COLO668 (cell line): Measurements from ENCODE around the gene MPZL2.

Source experiments
- DNase-seq: peaks from one replicate; lab custom pipeline; 2025; ENCODE audit not compliant: unreplicated experiment; lab: John Stamatoyannopoulos, UW

Gene MPZL2

DNA sequence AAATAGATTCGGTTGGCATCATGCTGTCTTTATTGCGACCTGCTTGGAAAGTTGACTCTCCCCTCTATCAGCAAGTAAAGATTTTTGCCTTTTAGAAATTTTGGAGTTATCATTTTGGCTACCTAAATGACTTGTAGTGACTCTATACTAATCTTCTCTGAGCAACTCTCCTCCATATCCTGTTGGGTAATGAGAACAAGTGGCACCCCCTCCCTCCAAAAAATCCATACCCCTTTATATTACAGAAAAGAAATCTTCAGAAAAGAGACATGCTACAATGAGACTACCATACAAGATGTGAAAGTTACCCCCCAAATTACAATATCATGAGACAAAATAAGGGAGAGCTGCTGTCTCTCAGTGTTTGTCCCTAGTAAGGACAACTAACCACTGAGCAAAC lies 40.5 kb downstream of the MPZL2 start:
- DNase-seq, result no peak

DNA sequence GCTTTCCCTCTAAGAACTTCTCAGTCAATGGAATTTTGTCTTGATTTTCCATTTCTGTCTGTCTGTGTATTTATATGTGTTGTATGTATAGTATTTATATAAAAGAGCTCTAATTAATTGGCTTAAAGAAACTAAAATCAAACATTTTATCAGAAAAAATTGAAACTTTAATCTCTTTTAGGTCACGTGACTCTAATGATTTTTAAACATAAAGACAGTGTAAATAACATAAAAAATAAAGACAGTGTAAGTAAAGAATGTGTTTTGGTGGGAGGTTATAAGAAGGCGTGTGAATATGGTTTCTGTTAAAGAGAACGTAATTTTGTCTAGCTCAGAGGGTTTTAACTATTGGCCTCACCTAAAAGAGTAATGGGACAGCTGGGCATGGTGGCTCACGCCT lies 41.7 kb downstream of the MPZL2 start:
- no peak for DNase-seq

DNA sequence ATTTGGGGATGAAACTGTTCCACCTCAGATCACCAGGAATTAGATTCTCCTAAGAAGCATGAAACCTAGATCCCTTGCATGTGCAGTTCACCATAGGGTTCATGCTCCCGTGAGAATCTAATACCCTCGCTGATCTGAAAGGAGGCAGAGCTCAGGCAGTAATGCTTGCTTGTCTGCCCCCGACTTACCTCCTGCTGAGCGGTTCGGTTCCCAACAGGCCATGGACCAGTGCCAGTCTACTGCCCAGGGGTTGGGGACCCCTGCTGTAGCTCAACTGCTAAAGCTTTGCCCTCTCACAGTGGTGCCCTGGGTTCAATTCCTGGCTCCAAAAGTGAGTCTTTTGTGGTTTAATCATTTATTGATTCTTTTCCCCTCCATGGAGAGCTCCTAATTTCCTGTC lies 42.7 kb downstream of the MPZL2 start:
- DNase-seq, result no peak

DNA sequence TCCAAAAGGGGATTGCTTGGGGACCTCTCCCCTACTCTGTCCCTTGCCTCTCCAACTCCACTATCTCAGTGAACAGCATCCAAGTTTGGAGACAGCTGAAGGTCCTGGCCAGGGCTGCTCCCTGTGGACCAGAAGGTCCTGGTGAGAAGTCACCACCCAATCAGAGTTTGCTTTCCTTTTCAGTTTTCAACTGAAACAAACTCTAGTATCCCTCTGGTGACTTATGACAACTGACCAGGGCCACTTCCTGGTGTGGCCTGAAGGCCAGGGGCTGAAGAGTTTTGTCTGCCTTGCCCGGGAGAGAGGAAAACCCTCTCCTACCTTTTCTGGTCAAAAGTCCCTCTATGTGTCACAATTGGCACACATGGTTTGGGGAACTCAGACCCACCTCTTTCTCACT lies 44.4 kb downstream of the MPZL2 start:
- no peak for DNase-seq

DNA sequence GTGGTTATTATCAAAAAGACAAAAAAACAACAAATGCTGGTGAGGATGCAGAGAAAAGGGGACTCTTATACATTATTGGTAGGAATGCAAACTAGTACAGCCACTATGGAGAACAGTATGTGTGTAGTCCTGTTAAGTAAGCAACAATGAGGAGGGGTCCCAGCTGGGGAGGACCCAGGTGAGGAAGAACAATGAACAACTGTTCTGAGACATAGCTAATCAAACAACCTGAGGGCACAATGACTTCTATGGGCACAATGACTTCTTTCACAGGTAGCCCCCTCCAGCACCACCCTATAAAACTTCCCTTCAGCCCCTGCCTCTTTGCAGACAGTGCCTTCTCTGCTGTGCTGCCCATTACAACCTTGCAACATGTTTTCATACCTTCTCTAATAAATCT lies 44.9 kb downstream of the MPZL2 start:
- DNase-seq, result no peak

DNA sequence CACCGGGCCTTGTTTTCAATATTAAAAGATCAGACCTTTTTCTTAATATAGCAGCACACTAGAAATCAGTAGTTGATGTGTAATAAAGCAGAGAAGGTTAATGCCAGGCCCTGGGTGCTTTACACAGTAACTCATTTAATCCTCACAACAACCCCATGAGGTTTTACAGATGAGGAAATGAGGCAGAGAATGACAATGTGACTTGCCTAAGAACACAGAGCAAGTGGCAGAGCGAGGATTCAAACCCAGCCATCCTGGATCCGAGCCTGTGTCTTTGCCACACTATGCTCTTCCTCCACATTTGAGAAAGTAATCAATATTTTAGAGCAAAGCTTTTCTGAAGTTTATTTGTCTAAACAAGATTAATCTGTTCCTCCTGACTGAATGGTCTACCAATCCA lies 46.5 kb downstream of the MPZL2 start:
- DNase-seq, result no peak

DNA sequence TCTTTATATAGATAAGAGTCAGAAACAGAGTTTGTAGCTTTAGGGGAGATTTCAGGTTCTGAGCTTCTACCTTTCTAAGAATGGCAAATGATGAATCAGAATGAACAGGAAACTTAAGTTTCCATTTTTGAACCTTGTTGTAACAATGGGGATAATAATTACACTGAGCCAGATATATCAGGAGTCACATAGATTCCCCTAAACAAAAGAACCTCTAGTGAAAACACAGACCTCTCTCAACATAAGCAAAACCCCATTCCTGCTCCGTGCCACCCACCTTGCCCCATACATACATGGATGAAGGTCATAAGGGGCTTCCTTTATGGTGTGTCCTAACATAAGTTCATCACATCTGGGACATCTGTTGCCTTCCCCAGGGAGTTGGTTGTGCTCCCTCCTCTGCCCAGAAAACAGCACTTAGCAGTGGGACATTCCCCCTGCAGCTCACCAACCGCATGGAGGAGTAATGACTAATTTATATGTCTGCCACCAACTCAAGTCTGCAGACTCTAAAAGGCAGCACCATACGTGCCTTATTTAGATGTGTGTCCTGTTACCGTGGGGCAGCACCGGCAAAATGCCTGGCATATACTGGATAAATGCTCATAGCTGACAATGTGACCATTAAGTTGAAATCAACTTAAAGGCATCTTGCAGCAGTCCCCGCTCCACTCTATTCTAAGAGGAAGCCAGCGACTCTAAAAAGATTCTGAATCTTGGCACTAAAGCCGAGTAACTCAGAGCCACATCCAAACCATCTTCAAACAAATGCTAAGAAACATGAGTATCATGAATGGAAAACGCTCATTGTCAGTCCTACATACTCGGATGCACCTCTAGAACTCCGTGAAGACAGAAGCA lies 47.2 kb downstream of the MPZL2 start:
- no peak for DNase-seq

DNA sequence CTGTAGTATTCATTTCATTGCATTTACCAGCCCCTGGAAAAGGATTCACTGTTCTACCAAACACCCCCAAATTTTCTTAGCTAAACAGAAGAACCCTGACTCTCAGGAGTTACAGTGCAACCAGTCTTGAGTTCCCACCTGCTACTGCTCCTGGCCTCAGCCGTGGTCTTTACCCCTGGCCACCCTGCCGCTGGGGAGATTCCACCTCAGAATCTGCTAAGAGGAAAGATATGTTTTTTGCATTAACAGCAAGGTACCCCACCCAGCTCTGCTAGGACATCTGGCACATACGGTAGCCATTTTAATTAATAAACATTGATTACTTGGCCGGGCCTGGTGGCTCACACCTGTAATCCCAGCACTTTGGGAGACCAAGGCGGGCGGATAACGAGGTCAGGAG lies 48.3 kb downstream of the MPZL2 start:
- DNase-seq, result no peak

DNA sequence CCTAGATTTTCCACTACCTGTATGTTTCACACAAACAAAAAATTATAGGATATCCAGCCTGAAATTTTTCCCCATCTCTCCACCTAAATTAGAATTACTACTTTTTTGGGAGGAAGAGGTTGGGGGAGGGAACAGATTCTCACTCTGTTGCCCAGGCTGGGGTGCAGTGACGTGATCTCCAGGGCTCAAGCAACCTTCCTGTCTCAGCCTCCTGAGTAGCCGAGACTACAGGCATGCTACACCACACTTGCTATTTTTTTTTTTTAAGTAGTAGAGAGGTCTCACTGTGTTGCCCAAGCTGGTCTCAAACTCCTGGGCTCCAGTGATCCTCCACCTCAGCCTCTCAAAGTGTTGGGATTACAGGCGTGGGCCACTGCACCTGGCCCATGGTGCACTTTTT lies 48.8 kb downstream of the MPZL2 start:
- DNase-seq, result no peak

DNA sequence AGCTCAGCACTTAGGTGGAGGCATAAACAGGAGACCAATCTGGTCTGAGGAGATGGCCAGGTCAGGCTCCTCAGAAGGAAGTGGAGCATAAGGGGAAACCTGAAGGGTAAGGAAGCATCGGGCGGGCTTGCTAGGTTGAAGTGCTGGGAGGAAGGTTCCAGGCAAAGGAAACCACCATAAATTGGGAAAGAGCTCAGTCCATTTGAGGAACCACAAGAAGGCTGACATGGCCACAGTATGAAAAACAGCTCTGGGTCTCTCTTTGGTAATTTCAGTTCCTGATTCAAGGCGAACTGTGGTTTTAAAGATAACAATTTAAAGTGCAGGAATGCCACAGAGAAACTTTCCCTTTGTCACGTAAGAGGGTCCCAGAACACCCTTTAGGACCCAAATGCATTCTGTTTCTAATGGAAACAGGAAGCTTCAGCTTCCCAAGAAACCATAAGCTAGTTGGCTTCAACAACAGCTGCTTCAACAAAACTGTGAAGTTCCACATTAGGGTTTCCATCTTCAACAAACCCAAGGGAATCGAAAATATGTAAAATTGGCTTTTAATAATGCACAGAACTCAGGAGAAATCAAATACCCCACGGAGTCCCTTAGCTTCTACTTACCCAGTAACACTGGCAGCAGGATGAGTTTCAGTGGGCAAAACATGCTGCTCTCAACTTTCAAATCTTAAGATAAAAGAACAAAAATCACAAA lies 49.7 kb downstream of the MPZL2 start:
- no peak for DNase-seq

DNA sequence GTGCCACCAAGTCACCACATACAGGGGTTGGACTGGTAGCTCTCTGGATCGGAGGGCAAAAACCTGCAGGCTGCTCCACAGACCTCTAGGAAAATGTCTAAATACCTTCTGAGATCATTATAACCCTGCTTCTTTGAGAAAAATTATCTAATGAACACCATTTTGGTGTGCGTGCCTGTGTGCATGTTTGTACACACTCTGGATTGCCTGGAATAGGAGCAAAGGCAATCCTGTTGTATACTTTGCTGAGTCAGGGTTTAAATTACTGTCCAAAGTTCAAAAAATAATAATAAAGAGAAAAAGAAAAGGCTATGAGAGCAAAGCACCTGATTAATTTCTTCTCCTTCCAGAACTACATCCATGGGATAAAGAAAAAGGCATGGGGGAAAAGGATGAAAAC lies 50.3 kb downstream of the MPZL2 start:
- DNase-seq, result no peak

DNA sequence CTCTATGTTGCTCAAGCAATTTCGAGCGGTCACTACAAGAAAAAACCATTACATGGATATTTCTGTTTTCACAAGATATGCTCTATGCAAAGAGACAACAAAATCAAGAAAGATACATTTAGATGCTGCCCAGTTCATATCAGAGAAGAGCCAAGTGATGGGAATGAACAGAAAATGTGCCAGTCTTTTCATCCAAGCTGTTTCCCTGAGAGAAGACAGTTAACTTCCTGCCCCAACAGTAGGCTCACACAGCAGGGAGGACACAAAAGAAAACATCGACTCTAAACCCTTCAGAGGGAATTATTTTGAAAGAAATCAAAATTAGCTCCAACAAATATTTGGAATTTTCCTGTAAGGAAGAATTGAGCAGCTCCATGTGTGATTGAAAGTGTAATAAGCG lies 50.9 kb downstream of the MPZL2 start:
- DNase-seq, result no peak

DNA sequence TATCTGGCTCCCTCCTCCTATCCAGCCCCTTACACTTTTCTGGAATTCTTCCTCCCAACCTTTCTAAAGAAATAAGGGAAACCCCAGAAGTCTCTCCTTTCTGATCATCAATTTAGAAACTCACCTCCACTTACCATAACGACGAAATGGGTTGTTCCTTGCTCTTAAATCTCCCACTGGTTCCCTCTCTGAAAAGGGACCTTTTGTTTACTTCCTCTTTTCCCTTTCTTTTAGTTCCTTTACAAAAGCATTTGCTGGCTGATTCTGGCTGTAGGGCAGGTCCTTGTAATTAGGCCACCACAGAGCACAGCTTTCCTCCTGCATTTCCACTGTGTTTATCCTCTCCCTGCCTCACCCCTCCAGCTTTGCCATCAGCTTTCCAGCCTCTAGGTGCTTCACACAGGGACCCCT lies 51.3 kb downstream of the MPZL2 start:
- DNase-seq, result no peak

DNA sequence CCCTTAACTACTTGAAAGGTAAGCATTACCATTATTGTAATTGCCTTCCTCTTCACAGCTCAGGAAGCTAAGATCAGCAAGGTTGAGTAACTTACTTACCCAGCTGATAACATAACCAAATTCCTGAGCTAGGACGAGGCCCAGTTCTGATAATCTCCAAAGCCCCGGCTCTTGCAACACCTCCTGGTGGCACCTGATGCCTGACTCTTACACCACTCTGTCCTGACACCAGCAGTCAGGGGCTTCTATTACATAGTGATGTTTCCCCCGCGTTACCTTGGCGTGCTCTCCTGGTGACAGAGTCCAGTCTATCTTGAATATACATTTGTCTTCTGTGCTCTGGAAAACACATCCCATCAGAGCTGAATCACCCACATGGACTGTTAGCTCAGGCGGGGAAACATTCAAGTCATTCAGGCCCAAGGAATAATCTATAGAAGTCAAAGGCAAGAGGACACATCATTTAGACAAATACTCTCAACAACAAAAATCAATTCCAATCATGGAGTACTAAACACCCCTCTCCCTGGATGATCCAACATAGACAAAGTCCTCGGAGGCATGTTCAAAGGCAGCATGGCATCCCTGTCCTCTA lies 51.9 kb downstream of the MPZL2 start:
- no peak for DNase-seq

DNA sequence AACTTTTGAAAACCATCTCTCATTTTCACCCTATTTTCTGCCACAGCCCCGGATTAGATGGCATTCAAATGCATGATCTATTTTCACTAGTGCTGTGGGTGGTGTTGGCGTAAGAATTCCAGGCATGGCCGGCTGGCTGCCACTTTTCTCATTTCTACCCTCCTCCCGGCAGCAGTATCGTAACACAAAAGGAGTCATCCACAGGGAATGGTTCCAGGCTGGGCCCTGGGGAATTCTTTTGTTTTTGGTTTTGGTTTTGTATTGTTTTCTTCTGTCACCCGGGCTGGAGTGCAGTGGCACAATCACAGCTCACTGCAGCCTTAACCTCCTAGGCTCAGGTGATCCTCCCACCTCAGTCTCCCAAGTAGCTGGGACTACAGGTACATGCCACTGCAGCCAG lies 53.1 kb downstream of the MPZL2 start:
- no peak for DNase-seq

DNA sequence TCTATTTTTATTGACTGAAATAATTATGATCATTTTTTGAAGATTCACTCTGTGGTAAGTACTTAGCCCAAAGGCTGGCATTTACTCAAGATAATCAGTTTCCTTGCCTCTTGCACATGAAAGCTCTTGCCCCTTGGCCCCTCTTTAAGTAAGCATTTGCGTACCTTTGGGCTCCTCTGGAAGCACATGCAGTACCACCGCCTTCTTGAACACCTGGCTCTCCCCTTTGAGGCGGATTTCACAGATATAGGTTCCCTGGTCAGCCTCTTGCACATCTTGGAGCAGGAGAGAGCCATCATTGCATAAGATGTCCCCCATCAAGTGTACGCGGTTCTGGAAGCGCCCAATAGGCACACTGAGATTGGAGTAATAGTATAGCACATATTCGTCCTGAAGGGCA lies 53.8 kb downstream of the MPZL2 start:
- no peak for DNase-seq

DNA sequence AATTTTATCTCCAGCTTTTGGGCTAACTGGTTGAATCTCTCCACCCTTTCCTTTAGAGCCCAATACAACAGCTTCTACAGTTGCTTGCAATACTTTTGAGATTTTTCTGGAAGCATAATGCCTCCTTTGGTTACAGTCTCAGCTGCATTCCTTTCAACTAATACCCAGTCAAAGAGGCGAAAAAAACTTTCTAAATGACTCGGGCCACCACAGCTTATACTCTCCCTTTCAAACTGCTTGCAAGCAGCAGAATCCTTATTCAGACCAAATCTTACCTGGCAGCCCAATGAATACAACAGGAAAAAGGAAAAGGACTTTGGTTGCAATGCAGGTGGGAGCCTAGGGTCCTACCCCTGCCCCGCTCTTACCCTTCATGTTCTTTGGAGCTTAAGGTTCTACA lies 55.1 kb downstream of the MPZL2 start:
- no peak for DNase-seq

DNA sequence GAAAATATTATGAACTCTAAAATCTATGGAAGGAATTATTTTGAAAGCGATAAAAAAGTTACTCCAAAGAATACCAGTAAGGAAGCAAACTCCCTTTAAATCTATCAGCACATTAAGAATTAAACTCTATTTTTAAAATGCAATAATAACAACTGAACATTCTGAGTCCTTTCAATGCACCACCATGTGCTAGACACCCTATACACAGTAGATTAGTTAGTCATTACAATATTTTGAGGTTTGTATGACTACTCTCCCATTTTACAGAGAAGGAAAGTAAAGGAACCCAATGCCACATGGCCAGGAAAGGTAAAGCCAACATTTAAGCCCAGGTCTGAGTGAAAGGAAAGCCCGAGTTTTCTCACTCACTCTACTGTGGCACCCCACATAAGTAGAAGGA lies 57.0 kb downstream of the MPZL2 start:
- no peak for DNase-seq

DNA sequence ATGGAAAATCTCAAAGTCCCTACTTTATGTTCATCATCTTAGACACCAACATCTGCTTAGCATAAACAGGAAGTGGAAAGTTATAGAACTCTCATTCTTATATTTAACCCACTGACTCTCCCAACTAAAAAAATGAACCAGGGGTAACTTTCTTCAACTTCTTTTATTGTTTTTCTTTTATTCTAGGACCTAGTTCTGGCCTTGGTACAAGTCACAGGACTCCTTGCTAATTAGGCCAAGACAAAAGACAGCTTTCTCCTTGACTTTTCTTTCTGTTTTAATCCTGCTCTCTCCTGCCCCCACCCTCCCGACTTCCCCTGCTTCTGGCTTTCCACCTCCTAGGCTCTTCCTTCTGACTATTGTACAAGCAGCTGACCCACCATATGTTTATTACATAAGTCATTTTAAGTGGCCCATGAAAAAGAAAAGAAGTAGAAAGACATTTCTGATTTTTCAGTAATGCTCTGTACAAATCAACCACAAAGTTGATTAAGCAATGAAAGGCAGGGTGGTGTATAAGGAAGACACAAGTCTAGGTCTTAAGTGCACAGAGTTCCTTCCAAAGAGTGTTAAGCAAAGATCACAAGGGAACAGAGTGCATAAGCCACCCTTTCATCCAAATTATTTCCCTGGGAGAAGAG lies 57.6 kb downstream of the MPZL2 start:
- no peak for DNase-seq

DNA sequence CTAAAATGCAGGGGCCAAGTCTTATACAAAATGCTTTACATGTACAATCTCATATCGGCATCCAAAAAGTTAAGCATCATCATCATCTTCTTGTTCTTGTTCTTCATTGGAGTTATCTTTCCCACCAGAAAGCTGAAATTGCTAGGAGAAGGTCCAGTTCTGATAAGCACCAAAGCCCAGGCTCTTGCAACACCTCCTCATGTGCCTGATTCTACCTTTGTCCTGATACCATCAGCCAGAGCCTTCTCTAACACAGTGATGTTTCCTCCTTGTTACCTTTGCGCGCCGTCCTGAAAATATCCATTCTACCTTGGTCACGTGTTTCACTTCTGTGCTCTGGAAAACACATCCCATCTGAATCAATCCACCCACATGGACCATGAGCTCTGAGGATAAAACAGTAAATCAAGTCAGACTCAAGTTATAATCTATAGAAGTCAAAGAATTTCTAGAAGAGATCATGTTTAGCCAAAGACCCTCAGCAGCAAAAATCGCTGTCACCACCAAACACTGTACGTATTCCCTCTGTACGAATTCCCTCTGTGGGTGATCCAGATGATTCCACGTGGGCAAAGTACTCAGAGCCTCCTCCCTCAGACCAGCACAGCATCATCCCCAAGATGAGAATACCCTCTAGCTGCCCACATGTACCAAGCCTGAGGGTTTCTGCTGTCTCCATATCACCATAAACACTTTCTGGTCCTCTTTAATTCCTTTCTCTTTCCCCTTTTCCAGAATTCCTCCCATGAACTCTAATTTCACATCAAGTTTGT lies 58.3 kb downstream of the MPZL2 start:
- no peak for DNase-seq
